H1 (cell line): ENCODE results near the gene ZRANB3. TPM values are rescaled to one million over a fixed set of nuclear protein-coding genes. Genes with fewer than 3 reads are reported as not detected.

Experiments
- CTCF ChIA-PET: fragments of 300-600 bp; sonication (Branson Sonifier 250); formaldehyde crosslinking; loops from one replicate; lab custom pipeline; 2021; ENCODE audit not compliant: partially characterized antibody; lab: Charles Lee
- POLR2A ChIA-PET: fragments of 300-600 bp; sonication (Branson Sonifier 250); formaldehyde crosslinking; loops from one replicate; lab custom pipeline; 2021; ENCODE audit warnings: inconsistent platforms; ENCODE audit not compliant: partially characterized antibody; lab: Charles Lee
- DNase-seq, 2 experiments: peaks; one replicate each; pipeline versions ENCODE4 v3.0.0 to v3.0.0-alpha.2; 2010 to 2022; ENCODE audit warnings: low spot score in 2 of 2, low read depth in 1 of 2, mixed read lengths in 1 of 2
- FAIRE-seq: peaks from 2 replicates; lab custom pipeline; 2011; peaks lifted over from hg19 to GRCh38; lab: Jason Lieb, UNC
- H2AFZ ChIP-seq: 2 replicates; pipeline ENCODE4 v1.8.1; 2012; ENCODE audit warnings: low read length, inconsistent platforms
- H2AK5ac ChIP-seq: 2 replicates; pipeline ENCODE4 v1.6.1; 2013; ENCODE audit warnings: low read depth, low read length
- H2BK120ac ChIP-seq: replicated peaks from 2 replicates; pipeline ENCODE3; 2013; ENCODE audit warnings: low read depth, low read length, inconsistent platforms
- H2BK12ac ChIP-seq: 2 replicates; pipeline ENCODE4 v1.6.1; 2013; ENCODE audit warnings: low read depth, low read length
- H2BK15ac ChIP-seq: 2 replicates; pipeline ENCODE4 v1.6.1; 2013; ENCODE audit warnings: low read length
- H2BK20ac ChIP-seq: 2 replicates; pipeline ENCODE4 v1.6.1; 2013; ENCODE audit warnings: low read length
- H2BK5ac ChIP-seq: 2 replicates; pipeline ENCODE4 v1.6.1; 2013; ENCODE audit warnings: low read depth, low read length
- H3K14ac ChIP-seq: 2 replicates; pipeline ENCODE4 v1.6.1; 2013; ENCODE audit warnings: inconsistent platforms; ENCODE audit not compliant: insufficient read length
- H3K18ac ChIP-seq: 2 replicates; pipeline ENCODE4 v1.6.1; 2013; ENCODE audit warnings: low read length; ENCODE audit errors: extremely low read depth
- H3K23ac ChIP-seq: 2 replicates; pipeline ENCODE4 v1.6.1; 2013; ENCODE audit warnings: inconsistent platforms; ENCODE audit not compliant: insufficient read length
- H3K23me2 ChIP-seq: 2 replicates; pipeline ENCODE4 v1.6.1; 2013; ENCODE audit warnings: low read depth, low read length
- H3K27ac ChIP-seq: 2 replicates; pipeline ENCODE4 v1.6.1; 2011; ENCODE audit warnings: low read depth, low read length, inconsistent platforms
- H3K27me3 ChIP-seq, 4 experiments: replicated peaks in 1 of 4; 1 replicate in 1 of 4; 2 replicates in 3 of 4; pipeline versions ENCODE4 v1.6.1 to v1.8.1; 2011 to 2013; ENCODE audit warnings: low read length in 3 of 4, mild to moderate bottlenecking in 3 of 4, inconsistent platforms in 2 of 4, mixed read lengths in 2 of 4, moderate library complexity in 1 of 4; ENCODE audit not compliant: control insufficient read depth in 3 of 4, insufficient read depth in 3 of 4; ENCODE audit errors: extremely low read depth in 1 of 4
- H3K36me3 ChIP-seq, 4 experiments: 2 replicates each; pipeline versions ENCODE4 v1.6.1 to v1.8.1; 2011 to 2013; ENCODE audit warnings: mild to moderate bottlenecking in 4 of 4, low read length in 3 of 4, moderate library complexity in 2 of 4, control low read depth in 1 of 4, inconsistent platforms in 1 of 4; ENCODE audit not compliant: insufficient read depth in 4 of 4, control insufficient read depth in 2 of 4
- H3K4ac ChIP-seq: replicated peaks from 2 replicates; pipeline ENCODE3; 2013; ENCODE audit warnings: low read length, low read depth, mixed read lengths, inconsistent platforms; ENCODE audit not compliant: insufficient read length
- H3K4me1 ChIP-seq, 4 experiments: replicated peaks in 1 of 4; 1 replicate in 1 of 4; 2 replicates in 3 of 4; pipeline versions ENCODE4 v1.6.1 to v1.8.1; 2011 to 2013; ENCODE audit warnings: low read length in 3 of 4, inconsistent platforms in 2 of 4, mixed read lengths in 1 of 4; ENCODE audit not compliant: insufficient read depth in 4 of 4, control insufficient read depth in 3 of 4
- H3K4me2 ChIP-seq, 2 experiments: 2 replicates each; pipeline versions ENCODE4 v1.6.1 to v1.8.1; 2011 to 2013; ENCODE audit warnings: low read depth in 2 of 2, low read length in 2 of 2, control low read depth in 1 of 2, inconsistent platforms in 1 of 2, mild to moderate bottlenecking in 1 of 2; ENCODE audit not compliant: insufficient read depth in 1 of 2
- H3K4me3 ChIP-seq, 4 experiments: fragments of 200-600, 300-600 bp in 1 of 4; sonication (generic), shearing (Covaris generic), sonication (Bioruptor Twin) in 1 of 4; 2 replicates each; pipeline versions ENCODE4 v1.5.1 to v1.8.1; 2011 to 2016; ENCODE audit warnings: low read length in 4 of 4, low read depth in 3 of 4, control low read depth in 2 of 4, inconsistent platforms in 2 of 4, mild to moderate bottlenecking in 2 of 4, mixed read lengths in 1 of 4, moderate library complexity in 1 of 4; ENCODE audit not compliant: insufficient read depth in 2 of 4; ENCODE audit errors: extremely low read depth in 1 of 4
- H3K56ac ChIP-seq: replicated peaks from 2 replicates; pipeline ENCODE3; 2013; ENCODE audit warnings: low read depth, mild to moderate bottlenecking, mixed read lengths, low read length, inconsistent platforms; ENCODE audit not compliant: insufficient read length
- H3K79me1 ChIP-seq: 2 replicates; pipeline ENCODE4 v1.6.1; 2013; ENCODE audit warnings: low read depth, low read length, control low read depth
- H3K79me2 ChIP-seq, 2 experiments: 2 replicates each; pipeline versions ENCODE4 v1.6.1 to v1.8.1; 2012 to 2013; ENCODE audit warnings: low read length in 2 of 2, mild to moderate bottlenecking in 2 of 2, inconsistent platforms in 1 of 2; ENCODE audit not compliant: insufficient read depth in 2 of 2, control insufficient read depth in 1 of 2
- H3K9ac ChIP-seq, 4 experiments: replicated peaks in 1 of 4; 1 replicate in 1 of 4; 2 replicates in 3 of 4; pipeline versions ENCODE4 v1.6.1 to v1.8.1; 2011 to 2013; ENCODE audit warnings: low read depth in 3 of 4, low read length in 3 of 4, control low read depth in 2 of 4, mild to moderate bottlenecking in 2 of 4, moderate library complexity in 2 of 4, inconsistent platforms in 1 of 4; ENCODE audit errors: extremely low read depth in 1 of 4
- H3K9me3 ChIP-seq, 2 experiments: 2 replicates each; pipeline versions ENCODE4 v1.6.1 to v1.8.1; 2012 to 2013; ENCODE audit warnings: mild to moderate bottlenecking in 2 of 2, moderate library complexity in 2 of 2, control low read depth in 1 of 2, inconsistent platforms in 1 of 2, low read depth in 1 of 2, low read length in 1 of 2, mixed read lengths in 1 of 2; ENCODE audit not compliant: insufficient read depth in 2 of 2
- H4K20me1 ChIP-seq, 2 experiments: replicated peaks in 1 of 2; 2 replicates each; pipeline versions ENCODE3 to v1.8.1; 2011 to 2013; ENCODE audit warnings: inconsistent platforms in 2 of 2, low read length in 2 of 2, mild to moderate bottlenecking in 1 of 2; ENCODE audit not compliant: insufficient read depth in 2 of 2, control insufficient read depth in 1 of 2
- H4K5ac ChIP-seq: 2 replicates; pipeline ENCODE4 v1.6.1; 2013; ENCODE audit warnings: low read length, low read depth, mixed read lengths, inconsistent platforms; ENCODE audit not compliant: insufficient read length
- H4K8ac ChIP-seq: 2 replicates; pipeline ENCODE4 v1.8.0; 2013; ENCODE audit warnings: mild to moderate bottlenecking, moderate library complexity, low read length, inconsistent platforms; ENCODE audit not compliant: insufficient read depth; ENCODE audit errors: extremely low read depth
- H4K91ac ChIP-seq: replicated peaks from 2 replicates; pipeline ENCODE3; 2013; ENCODE audit warnings: low read length, mixed read lengths, inconsistent platforms; ENCODE audit not compliant: insufficient read length
- BACH1 ChIP-seq: IDR thresholded peaks from 2 replicates; pipeline ENCODE4 v1.6.1; 2012; ENCODE audit warnings: low read length, improper control_type of control experiment
- BCL11A ChIP-seq, 2 experiments: IDR thresholded peaks; one replicate each; pipeline ENCODE4 v1.6.1; 2011; ENCODE audit warnings: low read depth in 2 of 2, low read length in 2 of 2, mild to moderate bottlenecking in 2 of 2
- CEBPB ChIP-seq: IDR thresholded peaks from 2 replicates; pipeline ENCODE4 v1.6.1; 2012; ENCODE audit warnings: low read depth, low read length
- HDAC6 ChIP-seq: IDR thresholded peaks from one replicate; pipeline ENCODE4 v1.7.1; 2012; ENCODE audit warnings: low read depth, mild to moderate bottlenecking, inconsistent platforms, low read length, moderate library complexity
- SIRT6 ChIP-seq: IDR thresholded peaks from one replicate; pipeline ENCODE4 v1.7.1; 2012; ENCODE audit warnings: low read length, inconsistent platforms
- TAF7 ChIP-seq: optimal IDR thresholded peaks from 2 replicates; pipeline ENCODE3; 2011; ENCODE audit warnings: low read depth, mild to moderate bottlenecking, inconsistent platforms, low read length, moderate library complexity, borderline replicate concordance
- WGBS, 2 experiments: shearing (Covaris generic) in 1 of 2; methylation state at CpG; one replicate each; pipeline versions ENCODE4 v1.1.6 to v1.1.7; 2013 to 2015; ENCODE audit warnings: low lambda C conversion rate in 2 of 2, mixed read lengths in 2 of 2, inconsistent platforms in 1 of 2, low coverage in 1 of 2, missing lambda C conversion rate in 1 of 2; ENCODE audit not compliant: insufficient replicate concordance in 2 of 2, insufficient coverage in 1 of 2, insufficient read length in 1 of 2; ENCODE audit errors: extremely low coverage in 1 of 2, missing lambda C conversion rate in 1 of 2; 5-methylcytosine and 5-hydroxymethylcytosine counted together
- polyA plus RNA-seq, 7 experiments: library from polyadenylated mRNA; depleted of rRNA in 3 of 7; stranded (reverse) in 5 of 7; unstranded in 2 of 7; fragments of >200 nt in 5 of 7; fragments of 200-250 nt in 2 of 7; gene quantifications; 1 replicate in 5 of 7; 2 replicates in 1 of 7; 4 replicates in 1 of 7; pipeline versions ENCODE4 v1.2.1 to v1.2.3, GENCODE V29; 2011 to 2013; ENCODE audit warnings: missing spikeins in 2 of 7, mixed read lengths in 2 of 7
- total RNA-seq: library from RNA; stranded (reverse); fragmentation: NEBNext Ultra II Directional; extraction: Animal tissue kit (Norgen Biotek cat#: 25700); gene quantifications from 2 replicates; pipeline ENCODE4 v1.2.1, GENCODE V29; 2021

The ZRANB3 gene
- total and polyA plus RNA-seq, 2 of the 8 experiments (the other 6 are each of a cell fraction or from before 2014, with no cell fraction given): 4.5 to 19.3 TPM

- H3K9ac ChIP-seq: no peak overlapping the region
- H3K9me3 ChIP-seq: no peaks in the 10 kb centered on the region
- POLR2A ChIA-PET: no interaction called here
- H2BK12ac ChIP-seq: no peak overlapping the region
- 94% methylated on average over 2 of the region's 2 CpGs; no CpG with 5 or more reads in 1 of the 2 experiments for WGBS, 2 experiments
- H3K4me3 ChIP-seq: no peak overlapping the region
- H2BK5ac ChIP-seq: no peak overlapping the region
- no peak overlapping the region for H2BK20ac ChIP-seq
- DNase-seq (no peak), FAIRE-seq (no peak)
- H2AK5ac ChIP-seq: no peak overlapping the region
- no peak overlapping the region for H3K23ac ChIP-seq
- no peak overlapping the region for H4K8ac ChIP-seq
- no peak overlapping the region for H4K5ac ChIP-seq
- H3K27ac ChIP-seq: no peak overlapping the region
- H3K18ac ChIP-seq: no peak overlapping the region
- H3K14ac ChIP-seq: no peak overlapping the region
- peaks cover 0 to 18% (median 0%) of the 10 kb centered on the region in 4 experiments; a peak in 3 of 8 replicates for H3K36me3 ChIP-seq
- no peak overlapping the region for H3K56ac ChIP-seq
- H2BK15ac ChIP-seq: no peak overlapping the region
- CTCF ChIA-PET: no interaction called here
- TF ChIP-seq SIRT6: no peak
- TF ChIP-seq TAF7: no peak
- no peak for TF ChIP-seq CEBPB
- no peak for TF ChIP-seq BACH1
- TF ChIP-seq HDAC6: no peak
- TF ChIP-seq BCL11A (IDR thresholded peaks at IDR 0.05; ENCODE audit: low read depth in 2 of 2, low read length in 2 of 2): no peak
- H3K27me3 ChIP-seq: no peaks in the 10 kb centered on the region
- no peaks in the 10 kb centered on the region for H4K20me1 ChIP-seq
- H3K4me1 ChIP-seq: no peaks in the 10 kb centered on the region
- H3K23me2 ChIP-seq: no peaks in the 10 kb centered on the region
- H3K4ac ChIP-seq: no peak overlapping the region
- no peak overlapping the region for H4K91ac ChIP-seq
- no peak overlapping the region for H3K4me2 ChIP-seq
- no peaks in the 10 kb centered on the region for H3K79me1 ChIP-seq
- no peak overlapping the region for H2BK120ac ChIP-seq
- no peak overlapping the region for H2AFZ ChIP-seq
- H3K79me2 ChIP-seq: no peaks in the 10 kb centered on the region
Observed at GRCh38 chr2:135121016-135121657, 409.9 kb downstream of the ZRANB3 start.
